GM12891 (cell line): ENCODE data around the gene DKKL1.

Source experiments
- POLR2AphosphoS5 ChIP-seq: IDR thresholded peaks from 2 replicates; pipeline ENCODE4 v1.6.1; 2011; ENCODE audit warnings: low read depth, low read length, control low read depth
- TAF1 ChIP-seq: IDR thresholded peaks from 2 replicates; pipeline ENCODE4 v1.6.1; 2011; ENCODE audit warnings: low read depth, low read length, control low read depth

DNA sequence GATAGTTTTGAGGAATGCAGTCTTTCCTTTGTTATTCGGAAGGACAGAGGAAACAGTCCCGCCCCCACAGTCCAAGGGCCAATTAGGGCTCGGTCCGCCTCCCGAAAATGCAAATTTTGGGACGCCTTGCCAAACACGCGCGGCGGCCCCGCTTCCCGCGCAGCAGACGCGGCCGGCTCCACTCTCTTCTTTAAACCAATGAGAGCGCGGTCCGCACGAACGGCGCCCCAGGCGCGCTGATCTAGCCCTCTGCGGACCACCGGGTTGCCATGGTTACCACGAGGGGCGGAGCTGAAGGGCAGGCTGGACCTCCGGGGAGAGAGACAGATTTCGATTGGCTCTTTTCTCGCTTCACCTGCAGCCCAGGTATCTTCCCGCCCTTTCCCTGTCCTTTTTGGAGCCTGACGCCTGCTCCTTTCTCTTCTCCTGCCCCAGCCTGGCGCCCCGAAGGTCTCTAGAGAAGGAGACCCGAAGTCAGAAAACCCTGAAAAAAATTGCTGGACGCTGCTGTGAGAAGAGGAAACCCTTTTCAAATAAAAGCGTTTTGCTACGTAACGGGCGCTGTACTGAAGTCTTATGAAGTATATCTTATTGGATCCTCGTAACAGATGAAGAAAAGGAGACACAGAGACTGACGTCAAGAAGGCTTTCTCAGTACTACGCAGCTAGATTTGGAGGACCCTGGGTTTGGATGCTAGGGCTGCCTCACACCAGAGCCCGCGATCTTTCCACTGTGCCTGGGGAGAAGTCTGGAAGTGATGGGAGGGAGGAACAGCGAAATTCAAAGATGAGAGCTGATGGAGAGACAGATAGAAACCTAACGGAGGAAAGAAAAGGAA, 57.6 kb downstream of the DKKL1 start:
- TF ChIP-seq TAF1 (no peak), POLR2AphosphoS5 (no peak)
